ENCODE measurements around the gene SH3PXD2A.

SH3PXD2A gene

DNA sequence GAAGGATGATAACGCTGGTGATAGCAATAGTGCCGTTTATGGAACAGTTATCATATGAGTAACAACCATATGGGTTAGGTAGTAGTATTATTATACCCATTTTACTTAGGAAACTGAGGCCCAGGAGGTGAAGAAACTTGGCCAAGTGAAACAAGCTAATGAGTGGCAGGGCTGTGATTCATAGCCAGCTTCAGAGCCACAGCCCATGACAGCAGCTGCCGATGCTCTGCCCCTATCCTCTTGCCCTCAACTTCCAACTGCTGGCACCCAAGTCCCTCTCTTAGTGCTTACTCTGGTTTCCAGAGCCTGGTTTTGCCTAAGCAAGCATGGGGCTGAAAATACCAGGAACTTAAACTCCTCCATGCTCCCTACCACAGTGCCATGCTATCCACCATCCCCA, 12.3 kb downstream of the SH3PXD2A start:
- no peaks in the 10 kb centered on the region for H3K9me3 Mint-ChIP-seq
- no peak for DNase-seq (ENCODE audit: low spot score in 2 of 2)
- H3K27me3 Mint-ChIP-seq, result peaks cover under 1% of the 10 kb centered on the region
- no peak for ATAC-seq (replicated peaks; ENCODE audit: extremely low read depth, poor library complexity, severe bottlenecking)
- peaks cover 1% of the 10 kb centered on the region for H3K36me3 Mint-ChIP-seq (ENCODE audit: insufficient read depth)
- H3K4me3 Mint-ChIP-seq, result no peak overlapping the region
- peaks cover 13% of the 10 kb centered on the region for H3K4me1 Mint-ChIP-seq
- H3K27ac Mint-ChIP-seq (ENCODE audit: low read depth), result no peak overlapping the region

DNA sequence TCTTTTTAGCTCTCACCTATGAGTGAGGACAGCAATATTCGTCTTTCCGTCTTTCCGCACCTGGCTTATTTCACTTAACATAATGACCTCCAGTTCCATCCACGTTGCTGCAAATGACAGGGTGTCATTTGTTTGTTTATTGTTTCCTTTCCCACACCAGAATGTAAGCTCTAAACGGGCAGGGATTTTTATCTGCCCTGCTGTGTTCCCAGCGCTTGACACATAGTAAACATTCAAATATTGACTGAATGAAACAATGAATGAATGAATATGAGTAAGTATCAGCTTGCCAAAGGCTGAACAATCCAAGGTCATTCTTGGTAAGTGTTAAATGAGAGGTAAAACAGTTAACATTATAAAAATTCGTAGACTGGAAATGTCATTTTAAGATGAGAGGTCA, 12.8 kb downstream of the SH3PXD2A start:
- DNase-seq (ENCODE audit: low spot score in 2 of 2) (no peak), ATAC-seq (replicated peaks; ENCODE audit: extremely low read depth, poor library complexity, severe bottlenecking) (no peak)
- no peaks in the 10 kb centered on the region for H3K9me3 Mint-ChIP-seq
- H3K4me3 Mint-ChIP-seq, result no peak overlapping the region
- H3K27ac Mint-ChIP-seq (ENCODE audit: low read depth), result no peak overlapping the region
- peaks cover 13% of the 10 kb centered on the region for H3K4me1 Mint-ChIP-seq
- H3K27me3 Mint-ChIP-seq, result no peaks in the 10 kb centered on the region
- H3K36me3 Mint-ChIP-seq (ENCODE audit: insufficient read depth), result peaks cover 1% of the 10 kb centered on the region

- H3K27me3 Mint-ChIP-seq, result no peaks in the 10 kb centered on the region
- H3K36me3 Mint-ChIP-seq (ENCODE audit: insufficient read depth), result peaks cover 1% of the 10 kb centered on the region
- DNase-seq (ENCODE audit: low spot score in 2 of 2) (no peak), ATAC-seq (replicated peaks; ENCODE audit: extremely low read depth, poor library complexity, severe bottlenecking) (no peak)
- H3K4me3 Mint-ChIP-seq, result no peak overlapping the region
- peaks cover 13% of the 10 kb centered on the region for H3K4me1 Mint-ChIP-seq
- no peak overlapping the region for H3K27ac Mint-ChIP-seq (ENCODE audit: low read depth)
- no peaks in the 10 kb centered on the region for H3K9me3 Mint-ChIP-seq
Observed at GRCh38 chr10:103841519-103841918, 13.9 kb downstream of the SH3PXD2A start.

DNA sequence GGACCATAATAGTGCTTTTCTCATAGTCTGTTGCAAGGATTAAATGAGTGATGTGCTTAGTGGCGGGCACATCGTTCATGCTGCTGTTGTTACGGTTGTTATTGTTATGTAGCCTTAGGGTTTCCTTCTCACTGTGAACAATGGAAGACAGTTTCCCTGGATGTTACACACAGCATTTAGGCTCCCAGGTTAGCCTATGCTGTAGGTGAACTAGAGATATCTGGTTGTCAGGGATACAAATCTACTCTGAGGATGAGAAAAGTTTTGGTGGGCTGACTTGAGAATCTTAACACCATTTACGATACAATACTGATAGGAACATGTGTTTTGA, 14.7 kb downstream of the SH3PXD2A start:
- ATAC-seq (replicated peaks; ENCODE audit: extremely low read depth, poor library complexity, severe bottlenecking), result no peak
- no peak overlapping the region for H3K4me3 Mint-ChIP-seq
- peaks cover 1% of the 10 kb centered on the region for H3K36me3 Mint-ChIP-seq (ENCODE audit: insufficient read depth)
- no peaks in the 10 kb centered on the region for H3K9me3 Mint-ChIP-seq
- no peaks in the 10 kb centered on the region for H3K27me3 Mint-ChIP-seq
- no peak overlapping the region for H3K27ac Mint-ChIP-seq (ENCODE audit: low read depth)
- no peak for DNase-seq (ENCODE audit: low spot score in 2 of 2)
- H3K4me1 Mint-ChIP-seq, result peaks cover 5% of the 10 kb centered on the region

DNA sequence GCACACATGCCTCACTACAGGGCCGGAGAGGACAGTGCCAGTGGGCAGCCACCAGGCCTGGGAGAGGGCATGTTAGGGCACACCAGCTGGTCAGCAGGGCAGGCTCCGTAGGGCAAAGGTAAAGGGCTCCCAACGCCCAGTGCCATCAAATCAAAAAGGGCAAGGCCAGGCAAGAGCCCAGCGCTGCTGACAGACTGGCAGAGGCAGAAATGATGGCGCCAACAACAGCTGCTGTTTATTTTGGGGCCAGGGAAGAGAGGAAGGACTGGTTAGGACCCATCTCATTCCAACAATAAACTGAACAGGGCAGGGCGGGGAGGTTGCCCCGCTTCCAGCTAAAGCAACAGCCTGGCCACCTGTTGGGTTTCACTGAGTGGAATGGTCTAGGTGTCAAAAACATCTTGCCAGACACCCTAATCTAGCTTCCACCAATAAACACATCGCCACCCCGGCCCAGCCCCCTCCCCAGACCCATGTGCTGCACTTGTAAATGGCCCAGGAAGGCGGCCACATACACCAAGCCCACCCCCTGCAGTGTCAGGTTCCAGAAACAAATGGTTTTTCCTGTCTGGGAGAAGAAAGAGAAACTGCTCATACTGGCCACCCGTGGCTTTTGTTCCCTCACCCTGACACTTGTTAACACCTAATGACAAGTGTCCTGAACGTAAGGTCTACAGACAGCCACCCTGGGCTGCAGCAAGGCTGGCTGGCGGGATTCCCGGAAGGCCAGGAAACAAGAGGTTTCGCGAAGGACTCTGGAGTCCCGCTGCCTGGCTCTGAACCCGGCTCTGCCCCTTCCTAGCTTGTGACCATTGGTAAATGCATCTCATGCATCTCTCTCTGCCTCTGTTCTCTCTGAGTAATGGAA, 15.3 kb downstream of the SH3PXD2A start:
- no peak overlapping the region for H3K4me3 Mint-ChIP-seq
- H3K27me3 Mint-ChIP-seq, result no peaks in the 10 kb centered on the region
- no peaks in the 10 kb centered on the region for H3K4me1 Mint-ChIP-seq
- H3K27ac Mint-ChIP-seq (ENCODE audit: low read depth), result no peak overlapping the region
- H3K9me3 Mint-ChIP-seq, result no peaks in the 10 kb centered on the region
- DNase-seq (ENCODE audit: low spot score in 2 of 2) (no peak), ATAC-seq (replicated peaks; ENCODE audit: extremely low read depth, poor library complexity, severe bottlenecking) (no peak)
- H3K36me3 Mint-ChIP-seq (ENCODE audit: insufficient read depth), result peaks cover 1% of the 10 kb centered on the region

GRCh38 chr10:103839519-103839871, 15.9 kb downstream of the SH3PXD2A start:
- Mint-ChIP-seq H3K27me3 (no peaks in the 10 kb centered on the region), H3K4me1 (no peaks in the 10 kb centered on the region), H3K36me3 (ENCODE audit: insufficient read depth) (peaks cover 1% of the 10 kb centered on the region), H3K9me3 (no peaks in the 10 kb centered on the region), H3K4me3 (no peak overlapping the region), H3K27ac (ENCODE audit: low read depth) (no peak overlapping the region)
- ATAC-seq (replicated peaks; ENCODE audit: extremely low read depth, poor library complexity, severe bottlenecking) (no peak), DNase-seq (ENCODE audit: low spot score in 2 of 2) (no peak)

GRCh38 chr10:103838862-103839518, 16.4 kb downstream of the SH3PXD2A start:
- H3K4me1 Mint-ChIP-seq, result no peaks in the 10 kb centered on the region
- ATAC-seq (replicated peaks; ENCODE audit: extremely low read depth, poor library complexity, severe bottlenecking) (no peak), DNase-seq (ENCODE audit: low spot score in 2 of 2) (no peak)
- no peak overlapping the region for H3K27ac Mint-ChIP-seq (ENCODE audit: low read depth)
- H3K36me3 Mint-ChIP-seq (ENCODE audit: insufficient read depth), result peaks cover 1% of the 10 kb centered on the region
- H3K9me3 Mint-ChIP-seq, result no peaks in the 10 kb centered on the region
- no peak overlapping the region for H3K4me3 Mint-ChIP-seq
- H3K27me3 Mint-ChIP-seq, result no peaks in the 10 kb centered on the region

GRCh38 chr10:103838070-103838395, 17.3 kb downstream of the SH3PXD2A start:
- Mint-ChIP-seq H3K36me3 (ENCODE audit: insufficient read depth) (no peaks in the 10 kb centered on the region), H3K4me3 (no peak overlapping the region), H3K4me1 (no peaks in the 10 kb centered on the region), H3K27me3 (no peaks in the 10 kb centered on the region), H3K9me3 (no peaks in the 10 kb centered on the region), H3K27ac (ENCODE audit: low read depth) (no peak overlapping the region)
- DNase-seq (ENCODE audit: low spot score in 2 of 2) (no peak), ATAC-seq (replicated peaks; ENCODE audit: extremely low read depth, poor library complexity, severe bottlenecking) (no peak)

- ATAC-seq (replicated peaks; ENCODE audit: extremely low read depth, poor library complexity, severe bottlenecking) (no peak), DNase-seq (ENCODE audit: low spot score in 2 of 2) (no peak)
- Mint-ChIP-seq H3K4me3 (no peak overlapping the region), H3K9me3 (no peaks in the 10 kb centered on the region), H3K27me3 (no peaks in the 10 kb centered on the region), H3K4me1 (no peaks in the 10 kb centered on the region), H3K36me3 (ENCODE audit: insufficient read depth) (no peaks in the 10 kb centered on the region), H3K27ac (ENCODE audit: low read depth) (no peak overlapping the region)
Observed at GRCh38 chr10:103837370-103838069, 17.9 kb downstream of the SH3PXD2A start.

DNA sequence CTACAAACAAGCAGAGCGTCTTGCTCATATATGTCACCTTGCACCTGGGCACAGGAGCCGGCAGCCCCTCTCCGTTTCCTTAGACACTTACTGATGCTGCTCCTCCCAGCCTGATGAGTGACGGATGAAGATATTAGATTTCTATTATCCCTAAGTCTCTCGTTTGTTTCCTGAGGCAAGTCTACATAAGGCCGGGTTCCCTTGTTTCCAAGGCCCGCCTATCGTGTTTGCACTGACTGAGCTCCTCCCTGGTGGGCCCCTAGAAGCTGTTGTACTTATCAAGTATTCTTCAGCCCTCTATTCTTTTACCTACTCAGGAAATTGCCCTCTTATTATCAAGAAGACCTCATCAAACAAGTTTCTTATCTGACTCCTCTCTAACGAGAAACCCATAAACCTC, 18.5 kb downstream of the SH3PXD2A start:
- no peaks in the 10 kb centered on the region for H3K9me3 Mint-ChIP-seq
- H3K27me3 Mint-ChIP-seq, result no peaks in the 10 kb centered on the region
- ATAC-seq (replicated peaks; ENCODE audit: extremely low read depth, poor library complexity, severe bottlenecking) (no peak), DNase-seq (ENCODE audit: low spot score in 2 of 2) (no peak)
- no peak overlapping the region for H3K27ac Mint-ChIP-seq (ENCODE audit: low read depth)
- H3K4me1 Mint-ChIP-seq, result no peaks in the 10 kb centered on the region
- no peak overlapping the region for H3K4me3 Mint-ChIP-seq
- no peaks in the 10 kb centered on the region for H3K36me3 Mint-ChIP-seq (ENCODE audit: insufficient read depth)

GRCh38 chr10:103836273-103836672, 19.1 kb downstream of the SH3PXD2A start:
- Mint-ChIP-seq H3K27me3 (no peaks in the 10 kb centered on the region), H3K4me1 (no peaks in the 10 kb centered on the region), H3K36me3 (ENCODE audit: insufficient read depth) (no peaks in the 10 kb centered on the region), H3K27ac (ENCODE audit: low read depth) (no peak overlapping the region), H3K9me3 (no peaks in the 10 kb centered on the region), H3K4me3 (no peak overlapping the region)
- ATAC-seq (replicated peaks; ENCODE audit: extremely low read depth, poor library complexity, severe bottlenecking) (no peak), DNase-seq (ENCODE audit: low spot score in 2 of 2) (no peak)

- no peaks in the 10 kb centered on the region for H3K4me1 Mint-ChIP-seq
- no peaks in the 10 kb centered on the region for H3K36me3 Mint-ChIP-seq (ENCODE audit: insufficient read depth)
- no peak overlapping the region for H3K4me3 Mint-ChIP-seq
- peaks cover 8% of the 10 kb centered on the region for H3K27me3 Mint-ChIP-seq
- H3K9me3 Mint-ChIP-seq, result no peaks in the 10 kb centered on the region
- DNase-seq (ENCODE audit: low spot score in 2 of 2) (no peak), ATAC-seq (replicated peaks; ENCODE audit: extremely low read depth, poor library complexity, severe bottlenecking) (no peak)
- H3K27ac Mint-ChIP-seq (ENCODE audit: low read depth), result no peak overlapping the region
Observed at GRCh38 chr10:103835096-103836050, 20.0 kb downstream of the SH3PXD2A start.
